Amniotic stem cell (primary cell): Measurements from ENCODE around the gene VCAM1.
A peak's percentile ranks its signal among the peaks of the same experiment; 100 is the strongest.
"Not testable (repeated sequence)": the region's sequence is repeated elsewhere in the genome, so short reads cannot be mapped to it uniquely, and the experiment has no call there.

Source experiments
- DNase-seq: peaks from one replicate; lab custom pipeline; 2025; lab: John Stamatoyannopoulos, UW

VCAM1 gene

GRCh38 chr1:100719490-100719889 lies at the start of gene VCAM1:
Gene VCAM1 (plus strand): TSS chr1:100719742. CDS start chr1:100719861, 119 bp downstream.
- no peak for DNase-seq

GRCh38 chr1:100670083-100670482 lies 49.5 kb upstream of the VCAM1 start:
- DNase-seq, result no peak

GRCh38 chr1:100671601-100672000 lies 47.9 kb upstream of the VCAM1 start:
- DNase-seq, result no peak

- no peak for DNase-seq
Observed at GRCh38 chr1:100683448-100684349, 35.8 kb upstream of the VCAM1 start.

GRCh38 chr1:100699744-100700143 lies 19.8 kb upstream of the VCAM1 start:
- no peak for DNase-seq

- no peak for DNase-seq
Observed at GRCh38 chr1:100700586-100700985, 19.0 kb upstream of the VCAM1 start.

- DNase-seq, result no peak
Observed at GRCh38 chr1:100703052-100703451, 16.5 kb upstream of the VCAM1 start.

- no peak for DNase-seq
Observed at GRCh38 chr1:100703716-100704115, 15.8 kb upstream of the VCAM1 start.

- no peak for DNase-seq
Observed at GRCh38 chr1:100704473-100704872, 15.1 kb upstream of the VCAM1 start.

GRCh38 chr1:100706296-100706695 lies 13.2 kb upstream of the VCAM1 start:
- DNase-seq, result no peak

GRCh38 chr1:100706856-100707255 lies 12.7 kb upstream of the VCAM1 start:
- no peak for DNase-seq

- no peak for DNase-seq
Observed at GRCh38 chr1:100708476-100709062, 11.0 kb upstream of the VCAM1 start.

GRCh38 chr1:100710906-100711682 lies 8.4 kb upstream of the VCAM1 start:
- no peak for DNase-seq

GRCh38 chr1:100713027-100713426 lies 6.5 kb upstream of the VCAM1 start:
- DNase-seq, result not testable (repeated sequence)

- no peak for DNase-seq
Observed at GRCh38 chr1:100713626-100714025, 5.9 kb upstream of the VCAM1 start.

- no peak for DNase-seq
Observed at GRCh38 chr1:100714599-100714998, 4.9 kb upstream of the VCAM1 start.

GRCh38 chr1:100717218-100717617 lies 2.3 kb upstream of the VCAM1 start:
- DNase-seq, result no peak

GRCh38 chr1:100718581-100718980 lies 961 bp upstream of the VCAM1 start:
- no peak for DNase-seq

GRCh38 chr1:100720101-100720500 lies 559 bp downstream of the VCAM1 start:
- DNase-seq, result no peak

GRCh38 chr1:100720751-100721150 lies 1.2 kb downstream of the VCAM1 start:
- DNase-seq, result no peak

GRCh38 chr1:100721526-100722207 lies 2.1 kb downstream of the VCAM1 start:
- DNase-seq, result peak; percentile 72

GRCh38 chr1:100722221-100722620 lies 2.7 kb downstream of the VCAM1 start:
- DNase-seq, result no peak
